Measurements from ENCODE around the gene GALNS. TPM values are rescaled to one million over a fixed set of nuclear protein-coding genes. Genes with fewer than 3 reads are reported as not detected.

GALNS gene
- total and polyA plus RNA-seq, 2 of the 13 experiments (the other 11 are each of a cell fraction or from before 2014, with no cell fraction given), result 9.2 to 9.8 TPM

- TF ChIP-seq ZBED4 (CRISPR knock-in tag; IDR thresholded peaks at IDR 0.05; ENCODE audit: borderline replicate concordance), result peak; percentile 46; the same call in 1 of the 2 replicates
- TF ChIP-seq GATAD2A (CRISPR knock-in tag; IDR thresholded peaks at IDR 0.05), result peak; percentile 69
- 0 out of 2 replicates have a peak, but pooled peaks have one; percentile 4 for TF ChIP-seq FOXJ3 (CRISPR knock-in tag; IDR thresholded peaks at IDR 0.05; ENCODE audit: borderline replicate concordance)
- no peak for TF ChIP-seq ZNF281 (CRISPR knock-in tag; IDR thresholded peaks at IDR 0.05; ENCODE audit: borderline replicate concordance)
- peak; percentile 12; the same call in 1 of the 2 replicates for TF ChIP-seq HNF4G (IDR thresholded peaks at IDR 0.05; ENCODE audit: borderline replicate concordance, low read depth, low read length)
- no peak for TF ChIP-seq HNF4G (CRISPR knock-in tag; IDR thresholded peaks at IDR 0.05; ENCODE audit: borderline replicate concordance, low read depth)
- peak; percentile 80 for TF ChIP-seq HNF4A (CRISPR knock-in tag; IDR thresholded peaks at IDR 0.05)
- 0 out of 2 replicates have a peak, but pooled peaks have one; percentile 32 for TF ChIP-seq TMF1 (CRISPR knock-in tag; IDR thresholded peaks at IDR 0.05; ENCODE audit: low read depth)
- peak; percentile 50 for TF ChIP-seq SRSF1 (optimal IDR thresholded peaks at IDR 0.05; ENCODE audit: low read depth, low read length)
- peak; percentile 18 for TF ChIP-seq RBM39 (IDR thresholded peaks at IDR 0.05; ENCODE audit: low read depth, low read length, poor library complexity, severe bottlenecking)
- 0 out of 2 replicates have a peak, but pooled peaks have one; percentile 45 for TF ChIP-seq ZZZ3 (CRISPR knock-in tag; IDR thresholded peaks at IDR 0.05; ENCODE audit: borderline replicate concordance)
- no peak for TF ChIP-seq PAX8 (CRISPR knock-in tag; IDR thresholded peaks at IDR 0.05; ENCODE audit: borderline replicate concordance)
- TF ChIP-seq ZNF574 (CRISPR knock-in tag; IDR thresholded peaks at IDR 0.05), result no peak
- no peak for TF ChIP-seq ZNF598 (CRISPR knock-in tag; IDR thresholded peaks at IDR 0.05; ENCODE audit: borderline replicate concordance)
- peak; percentile 97 for TF ChIP-seq ZBTB10 (CRISPR knock-in tag; IDR thresholded peaks at IDR 0.05; ENCODE audit: borderline replicate concordance)
Measured at GRCh38 chr16:88804552-88805339, 52.0 kb downstream of the GALNS start (continued).
